ENCODE data around the gene SPC24. TPM values are rescaled to one million over a fixed set of nuclear protein-coding genes. Genes with fewer than 3 reads are reported as not detected.

The SPC24 gene
- total and polyA plus RNA-seq, 4 donors: 12.2 to 32.9 (median 17.3) TPM

- Histone ChIP-seq H3K27me3 (ENCODE audit: control insufficient read depth, insufficient read depth, low read length) (no peaks in the 10 kb centered on the region), H3K27ac (ENCODE audit: low read depth, low read length) (no peak overlapping the region), H3K4me3 (ENCODE audit: low read depth, low read length) (no peak overlapping the region), H3K9me3 (ENCODE audit: control insufficient read depth, insufficient read depth, low read length) (no peaks in the 10 kb centered on the region), H3K36me3 (ENCODE audit: control insufficient read depth, insufficient read depth, low read length) (peaks cover 38% of the 10 kb centered on the region), H3K4me1 (ENCODE audit: control insufficient read depth, insufficient read depth, low read length) (peaks cover 38% of the 10 kb centered on the region)
- WGBS (ENCODE audit: insufficient coverage): 75% methylated on average over 2 of the region's 5 CpGs
- no peak for DNase-seq (ENCODE audit: low read depth in 4 of 6, low spot score in 6 of 6)
These were observed 43.9 kb upstream of the SPC24 start for GRCh38 chr19:11199517-11199916.

DNA sequence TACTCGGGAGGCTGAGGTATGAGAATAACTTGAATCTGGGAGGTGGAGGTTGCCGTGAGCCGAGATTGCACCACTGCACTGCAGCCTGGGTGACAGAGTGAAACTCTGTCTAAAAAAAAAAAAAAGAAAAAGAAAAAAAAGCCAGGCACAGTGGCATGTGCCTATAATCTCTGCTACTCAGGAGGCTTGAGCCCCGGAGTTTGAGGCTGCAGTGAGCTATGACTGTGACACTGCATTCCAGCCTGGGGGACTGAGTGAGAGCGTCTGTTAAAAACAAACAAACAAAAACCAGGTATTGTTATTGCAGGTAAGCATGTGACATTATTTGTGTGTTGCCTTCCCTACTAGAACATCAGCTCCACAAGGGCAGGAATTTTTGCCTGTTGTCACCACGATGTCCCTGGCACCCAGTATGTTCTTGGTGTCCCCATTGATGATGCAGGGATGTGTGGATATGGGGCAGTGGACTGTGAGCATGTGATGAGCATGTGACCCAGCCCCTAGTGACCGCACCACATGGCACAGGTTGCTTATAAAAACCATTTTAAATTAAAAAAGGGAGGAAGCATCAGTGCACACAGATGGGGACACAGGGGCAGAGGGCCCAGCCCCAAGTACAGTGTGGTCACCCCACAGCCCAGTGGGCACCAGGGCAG lies 43.3 kb upstream of the SPC24 start:
- WGBS (ENCODE audit: insufficient coverage): 84% methylated on average over 5 of the region's 7 CpGs
- Histone ChIP-seq H3K9me3 (ENCODE audit: control insufficient read depth, insufficient read depth, low read length) (no peaks in the 10 kb centered on the region), H3K4me3 (ENCODE audit: low read depth, low read length) (no peak overlapping the region), H3K4me1 (ENCODE audit: control insufficient read depth, insufficient read depth, low read length) (peaks cover 37% of the 10 kb centered on the region), H3K27me3 (ENCODE audit: control insufficient read depth, insufficient read depth, low read length) (no peaks in the 10 kb centered on the region), H3K27ac (ENCODE audit: low read depth, low read length) (no peak overlapping the region), H3K36me3 (ENCODE audit: control insufficient read depth, insufficient read depth, low read length) (peaks cover 42% of the 10 kb centered on the region)
- no peak for DNase-seq (ENCODE audit: low read depth in 4 of 6, low spot score in 6 of 6)

- WGBS (ENCODE audit: insufficient coverage): 83% methylated on average over 4 of the region's 7 CpGs
- Histone ChIP-seq H3K4me1 (ENCODE audit: control insufficient read depth, insufficient read depth, low read length) (peaks cover 29% of the 10 kb centered on the region), H3K36me3 (ENCODE audit: control insufficient read depth, insufficient read depth, low read length) (peaks cover 49% of the 10 kb centered on the region), H3K27ac (ENCODE audit: low read depth, low read length) (peak overlapping the region; percentile 60), H3K9me3 (ENCODE audit: control insufficient read depth, insufficient read depth, low read length) (no peaks in the 10 kb centered on the region), H3K27me3 (ENCODE audit: control insufficient read depth, insufficient read depth, low read length) (no peaks in the 10 kb centered on the region), H3K4me3 (ENCODE audit: low read depth, low read length) (peak overlapping the region; percentile 21)
- no peak for DNase-seq (ENCODE audit: low read depth in 4 of 6, low spot score in 6 of 6)
These were observed 42.6 kb upstream of the SPC24 start for GRCh38 chr19:11198175-11198534.

GRCh38 chr19:11197291-11198174 lies 42.0 kb upstream of the SPC24 start, which contains the start of gene KANK2:
TSS of gene KANK2 (minus strand) at chr19:11197545. CDS start at chr19:11194511, 3,034 bp downstream.
- H3K9me3 ChIP-seq (ENCODE audit: control insufficient read depth, insufficient read depth, low read length): no peaks in the 10 kb centered on the region
- peak; percentile 40 to 90 (median 63) for DNase-seq (ENCODE audit: low read depth in 4 of 6, low spot score in 6 of 6)
- peaks cover 28% of the 10 kb centered on the region for H3K4me1 ChIP-seq (ENCODE audit: control insufficient read depth, insufficient read depth, low read length)
- H3K4me3 ChIP-seq (ENCODE audit: low read depth, low read length): peak within 1 kb of the TSS; percentile 76
- peaks cover 53% of the 10 kb centered on the region for H3K36me3 ChIP-seq (ENCODE audit: control insufficient read depth, insufficient read depth, low read length)
- under 1% methylated on average over 54 of the region's 78 CpGs for WGBS (ENCODE audit: insufficient coverage)
- H3K27ac ChIP-seq (ENCODE audit: low read depth, low read length): peak within 1 kb of the TSS; percentile 76
- H3K27me3 ChIP-seq (ENCODE audit: control insufficient read depth, insufficient read depth, low read length): no peaks in the 10 kb centered on the region

DNA sequence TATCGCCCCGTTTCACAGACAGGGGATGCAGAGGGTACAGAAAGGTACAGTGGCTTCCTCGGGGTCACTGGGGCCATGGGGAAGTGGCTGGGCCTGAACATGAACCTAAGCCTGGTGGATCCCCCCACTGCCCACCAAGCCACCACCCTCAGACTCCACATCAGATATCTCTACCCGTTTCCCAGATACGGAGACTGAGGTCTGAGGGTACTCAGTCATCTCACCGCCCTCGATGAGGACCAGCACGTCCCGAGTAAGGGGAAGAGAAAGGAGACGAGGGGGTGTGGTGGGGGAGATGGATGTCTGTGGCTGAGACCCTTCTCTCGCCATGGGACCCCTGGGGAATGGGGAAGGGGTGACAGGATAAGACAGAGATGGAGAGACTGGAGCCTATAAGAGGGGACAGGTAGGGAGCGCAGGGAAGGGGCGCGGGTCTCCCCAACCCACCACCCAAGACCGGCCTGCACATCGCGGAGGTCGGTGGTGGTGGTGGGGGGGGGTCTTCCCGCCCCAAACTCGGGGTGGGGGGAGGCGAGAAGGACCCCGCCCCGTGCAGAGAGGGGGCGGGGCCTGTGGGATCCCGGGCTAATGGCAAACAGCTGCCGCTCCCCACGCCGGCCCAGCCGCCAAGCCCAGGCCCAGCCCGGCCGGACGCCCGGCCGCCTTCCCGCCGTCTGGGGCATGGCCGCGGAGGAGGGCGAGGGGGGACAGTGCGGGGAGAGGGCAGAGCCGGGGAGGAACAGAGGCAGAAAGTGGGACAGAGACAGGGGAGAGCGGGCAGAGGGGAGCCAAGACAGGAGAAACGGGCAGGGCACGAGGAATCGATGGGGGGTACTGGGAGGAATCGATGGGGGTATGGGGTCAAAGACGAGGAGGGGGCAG lies 41.1 kb upstream of the SPC24 start:
- H3K4me1 ChIP-seq (ENCODE audit: control insufficient read depth, insufficient read depth, low read length): peaks cover 28% of the 10 kb centered on the region
- 2% methylated on average over 32 of the region's 47 CpGs for WGBS (ENCODE audit: insufficient coverage)
- DNase-seq (ENCODE audit: low read depth in 4 of 6, low spot score in 6 of 6): peak in 1 of 6 donors; percentile 53
- H3K4me3 ChIP-seq (ENCODE audit: low read depth, low read length): peak overlapping the region; percentile 76
- peaks cover 50% of the 10 kb centered on the region for H3K36me3 ChIP-seq (ENCODE audit: control insufficient read depth, insufficient read depth, low read length)
- no peaks in the 10 kb centered on the region for H3K9me3 ChIP-seq (ENCODE audit: control insufficient read depth, insufficient read depth, low read length)
- no peaks in the 10 kb centered on the region for H3K27me3 ChIP-seq (ENCODE audit: control insufficient read depth, insufficient read depth, low read length)
- H3K27ac ChIP-seq (ENCODE audit: low read depth, low read length): peak overlapping the region; percentile 76

- 85% methylated on average over 6 of the region's 12 CpGs for WGBS (ENCODE audit: insufficient coverage)
- H3K36me3 ChIP-seq (ENCODE audit: control insufficient read depth, insufficient read depth, low read length): peaks cover 50% of the 10 kb centered on the region
- H3K27me3 ChIP-seq (ENCODE audit: control insufficient read depth, insufficient read depth, low read length): no peaks in the 10 kb centered on the region
- DNase-seq (ENCODE audit: low read depth in 4 of 6, low spot score in 6 of 6): no peak
- no peaks in the 10 kb centered on the region for H3K9me3 ChIP-seq (ENCODE audit: control insufficient read depth, insufficient read depth, low read length)
- peak overlapping the region; percentile 61 for H3K27ac ChIP-seq (ENCODE audit: low read depth, low read length)
- peaks cover 32% of the 10 kb centered on the region for H3K4me1 ChIP-seq (ENCODE audit: control insufficient read depth, insufficient read depth, low read length)
- H3K4me3 ChIP-seq (ENCODE audit: low read depth, low read length): peak overlapping the region; percentile 35
These were observed 40.1 kb upstream of the SPC24 start for GRCh38 chr19:11195681-11196080.

GRCh38 chr19:11194656-11195558 lies 39.3 kb upstream of the SPC24 start:
- Histone ChIP-seq H3K9me3 (ENCODE audit: control insufficient read depth, insufficient read depth, low read length) (no peaks in the 10 kb centered on the region), H3K4me3 (ENCODE audit: low read depth, low read length) (peak overlapping the region; percentile 35), H3K4me1 (ENCODE audit: control insufficient read depth, insufficient read depth, low read length) (peaks cover 32% of the 10 kb centered on the region), H3K27ac (ENCODE audit: low read depth, low read length) (peak overlapping the region; percentile 61), H3K27me3 (ENCODE audit: control insufficient read depth, insufficient read depth, low read length) (no peaks in the 10 kb centered on the region), H3K36me3 (ENCODE audit: control insufficient read depth, insufficient read depth, low read length) (peaks cover 47% of the 10 kb centered on the region)
- WGBS (ENCODE audit: insufficient coverage): 44% methylated on average over 7 of the region's 20 CpGs
- peak in 1 of 6 donors; percentile 39 for DNase-seq (ENCODE audit: low read depth in 4 of 6, low spot score in 6 of 6)

- Histone ChIP-seq H3K27ac (ENCODE audit: low read depth, low read length) (no peak overlapping the region), H3K4me3 (ENCODE audit: low read depth, low read length) (no peak overlapping the region), H3K9me3 (ENCODE audit: control insufficient read depth, insufficient read depth, low read length) (no peaks in the 10 kb centered on the region), H3K27me3 (ENCODE audit: control insufficient read depth, insufficient read depth, low read length) (no peaks in the 10 kb centered on the region), H3K4me1 (ENCODE audit: control insufficient read depth, insufficient read depth, low read length) (peaks cover 36% of the 10 kb centered on the region), H3K36me3 (ENCODE audit: control insufficient read depth, insufficient read depth, low read length) (peaks cover 51% of the 10 kb centered on the region)
- no peak for DNase-seq (ENCODE audit: low read depth in 4 of 6, low spot score in 6 of 6)
- WGBS (ENCODE audit: insufficient coverage): 85% methylated on average over 8 of the region's 8 CpGs
These were observed 38.6 kb upstream of the SPC24 start for GRCh38 chr19:11194173-11194572.
